HEK293T (cell line): Measurements from ENCODE around the gene FBXO44.

Experiments
- ARNT ChIP-seq: fragments of 450-650 bp; IDR thresholded peaks from 2 replicates; pipeline ENCODE4 v1.6.1; 2017; ENCODE audit warnings: mild to moderate bottlenecking
- FOXA1 ChIP-seq: fragments of 450-650 bp; IDR thresholded peaks from 2 replicates; pipeline ENCODE4 v1.6.1; 2016; ENCODE audit warnings: mild to moderate bottlenecking
- NFRKB ChIP-seq: fragments of 450-650 bp; IDR thresholded peaks from 2 replicates; pipeline ENCODE4 v1.6.1; 2016; ENCODE audit warnings: mild to moderate bottlenecking, moderate library complexity

DNA sequence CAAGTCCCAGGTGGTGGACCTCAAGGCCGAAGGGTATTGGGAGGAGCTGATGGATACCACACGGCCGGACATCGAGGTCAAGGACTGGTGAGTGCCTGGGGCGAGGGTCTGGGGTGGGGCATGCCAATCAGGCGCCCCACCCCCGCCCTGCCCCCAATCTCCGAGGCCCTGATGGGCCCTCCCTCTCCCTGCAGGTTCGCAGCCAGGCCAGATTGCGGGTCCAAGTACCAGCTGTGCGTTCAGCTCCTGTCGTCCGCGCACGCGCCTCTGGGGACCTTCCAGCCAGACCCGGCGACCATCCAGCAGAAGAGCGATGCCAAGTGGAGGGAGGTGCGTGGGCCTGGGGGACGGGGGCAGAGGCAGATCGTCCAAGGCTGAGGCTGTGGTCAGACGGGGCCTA, 3.9 kb downstream of the FBXO44 start:
- TF ChIP-seq FOXA1 (no peak), ARNT (no peak), NFRKB (no peak)
